ENCODE measurements around the gene CTSS. TPM values are rescaled to one million over a fixed set of nuclear protein-coding genes. Genes with fewer than 3 reads are reported as not detected.
"Not testable (repeated sequence)": the region's sequence is repeated elsewhere in the genome, so short reads cannot be mapped to it uniquely, and the experiment has no call there.

The CTSS gene
- total and polyA plus RNA-seq, 8 donors, result 5.8 to 194 (median 44.3) TPM

GRCh38 chr1:150787455-150787854 is 21.9 kb upstream of the CTSS start:
- TF ChIP-seq CTCF (IDR thresholded peaks at IDR 0.05), result no peak
- TF ChIP-seq POLR2AphosphoS5 (IDR thresholded peaks at IDR 0.05), result no peak
- no peak for TF ChIP-seq POLR2A (IDR thresholded peaks at IDR 0.05)
- no peak for TF ChIP-seq EP300 (IDR thresholded peaks at IDR 0.05)
- intact Hi-C loops (cut with DNase I; ENCODE audit: low total_unique reads), result no loop called here

DNA sequence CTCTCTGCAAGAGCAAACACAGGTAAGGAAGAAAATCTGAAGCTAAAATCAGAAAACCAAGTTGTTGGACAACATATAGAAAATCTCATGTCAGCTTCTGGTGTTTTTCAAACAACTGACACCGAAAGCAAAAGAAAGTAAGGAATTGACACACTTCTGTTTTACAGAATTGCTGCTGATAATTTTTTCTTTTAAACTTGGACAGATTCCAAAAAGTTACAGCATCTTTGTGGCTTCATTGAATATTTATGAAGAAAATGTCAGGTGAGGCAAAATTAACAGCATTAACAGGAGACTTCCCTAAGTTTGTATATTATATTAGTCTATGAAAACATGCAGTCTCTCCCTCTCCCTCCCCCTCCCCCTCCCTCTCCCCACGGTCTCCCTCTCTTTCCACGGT is 14.9 kb upstream of the CTSS start:
- intact Hi-C loops (cut with DNase I; ENCODE audit: low total_unique reads), result no loop called here
- TF ChIP-seq POLR2A (IDR thresholded peaks at IDR 0.05), result no peak
- no peak for DNase-seq
- H3K4me3 ChIP-seq, result no peak overlapping the region
- no peaks in the 10 kb centered on the region for H3K4me1 ChIP-seq
- H3K9me3 ChIP-seq, result no peaks in the 10 kb centered on the region
- whole genome bisulfite sequencing, 5 donors, result 82 to 95% (median 86%) methylated on average over 3 of the region's 3 CpGs
- H3K27ac ChIP-seq, result no peak overlapping the region
- H3K27me3 ChIP-seq, result no peaks in the 10 kb centered on the region
- H3K36me3 ChIP-seq, result no peaks in the 10 kb centered on the region

More at GRCh38 chr1:150787455-150787854, 21.9 kb upstream of the CTSS start:
- H3K4me3 ChIP-seq, result no peak overlapping the region
- no peaks in the 10 kb centered on the region for H3K9me3 ChIP-seq
- no peak overlapping the region for H3K27ac ChIP-seq
- H3K36me3 ChIP-seq, result no peaks in the 10 kb centered on the region
- peaks cover 0 to 19% (median 0%) of the 10 kb centered on the region in 4 donors for H3K4me1 ChIP-seq
- no peaks in the 10 kb centered on the region for H3K27me3 ChIP-seq
- DNase-seq, result no peak

GRCh38 chr1:150778409-150778808 is 12.8 kb upstream of the CTSS start:
- 53 to 92% (median 71%) methylated on average over 1 of the region's 1 CpG for WGBS, 5 donors
- no peak for DNase-seq
- intact Hi-C loops (cut with DNase I; ENCODE audit: low total_unique reads), result no loop called here
- TF ChIP-seq POLR2AphosphoS5 (IDR thresholded peaks at IDR 0.05) (no peak), CTCF (IDR thresholded peaks at IDR 0.05) (no peak), EP300 (IDR thresholded peaks at IDR 0.05) (no peak), POLR2A (IDR thresholded peaks at IDR 0.05) (no peak)
- Histone ChIP-seq H3K27me3 (no peaks in the 10 kb centered on the region), H3K9me3 (no peaks in the 10 kb centered on the region), H3K36me3 (no peaks in the 10 kb centered on the region), H3K27ac (no peak overlapping the region), H3K4me1 (no peaks in the 10 kb centered on the region), H3K4me3 (no peak overlapping the region)

DNA sequence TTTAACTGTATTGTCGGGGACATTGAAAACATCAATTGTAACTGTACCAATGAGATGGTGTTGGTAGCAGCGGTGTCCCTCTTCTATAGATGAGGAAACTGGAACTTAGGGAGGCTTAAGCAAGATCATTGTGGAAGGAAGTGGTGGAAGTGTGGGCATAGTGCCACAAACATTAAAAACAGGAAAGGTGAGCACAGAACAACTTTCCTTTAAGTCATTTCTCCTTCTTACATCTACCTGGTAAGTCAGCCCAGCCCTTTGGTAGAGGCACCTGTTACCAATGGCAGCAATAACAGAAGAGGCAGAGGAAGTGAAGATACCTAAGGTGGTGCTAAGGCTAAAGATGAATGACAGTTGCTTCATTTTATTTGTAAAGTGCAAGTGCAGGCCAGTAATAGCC is 12.0 kb upstream of the CTSS start:
- no peak overlapping the region for H3K27ac ChIP-seq
- DNase-seq, result no peak
- no peaks in the 10 kb centered on the region for H3K27me3 ChIP-seq
- intact Hi-C loops (cut with DNase I; ENCODE audit: low total_unique reads), result no loop called here
- no peak overlapping the region for H3K4me3 ChIP-seq
- no peaks in the 10 kb centered on the region for H3K36me3 ChIP-seq
- H3K4me1 ChIP-seq, result no peaks in the 10 kb centered on the region
- WGBS, 5 donors, result 76 to 92% (median 85%) methylated on average over 2 of the region's 2 CpGs
- H3K9me3 ChIP-seq, result no peaks in the 10 kb centered on the region
- TF ChIP-seq POLR2AphosphoS5 (IDR thresholded peaks at IDR 0.05) (no peak), POLR2A (IDR thresholded peaks at IDR 0.05) (no peak), EP300 (IDR thresholded peaks at IDR 0.05) (no peak), CTCF (IDR thresholded peaks at IDR 0.05) (no peak)

DNA sequence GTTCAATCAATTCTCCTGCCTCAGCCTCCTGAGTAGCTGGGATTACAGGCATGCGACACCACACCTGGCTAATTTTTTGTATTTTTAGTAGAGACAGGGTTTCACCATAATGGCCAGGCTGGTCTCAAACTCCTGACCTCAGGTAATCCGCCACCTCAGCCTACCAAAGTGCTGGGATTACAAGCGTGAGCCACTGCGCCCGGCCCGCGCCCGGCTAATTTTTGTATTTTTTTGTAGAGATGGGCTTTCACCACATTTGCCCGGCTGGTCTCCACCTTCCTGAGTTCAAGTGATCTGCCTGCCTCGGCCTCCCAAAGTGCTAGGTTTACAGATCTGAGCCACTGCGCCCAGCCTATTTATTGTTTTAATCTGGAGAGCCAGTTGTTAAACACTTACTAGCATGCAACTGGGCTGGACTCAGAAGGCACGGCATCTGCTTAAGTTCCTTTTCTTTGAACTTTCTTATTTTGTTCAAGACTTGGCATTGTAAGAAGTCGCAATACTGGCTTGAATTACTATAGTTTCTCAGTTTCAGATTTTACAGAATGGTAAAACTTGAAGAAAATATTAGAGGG is 10.4 kb upstream of the CTSS start:
- DNase-seq; H3K27ac ChIP-seq; H3K9me3 ChIP-seq; H3K36me3 ChIP-seq; H3K4me3 ChIP-seq; H3K27me3 ChIP-seq; H3K4me1 ChIP-seq; intact Hi-C loops (cut with DNase I; ENCODE audit: low total_unique reads): not testable (repeated sequence)
- WGBS, 5 donors, result 87 to 94% (median 92%) methylated on average over 13 of the region's 13 CpGs
